Right atrium auricular region (tissue), 2 donors: Measurements from ENCODE around the gene PAX5. TPM values are rescaled to one million over a fixed set of nuclear protein-coding genes. Genes with fewer than 3 reads are reported as not detected.

ENCODE experiments used
- DNase-seq: peaks from one replicate; pipeline ENCODE4 v3.0.0-alpha.2; 2019; ENCODE audit warnings: low spot score
- H3K27ac ChIP-seq, 2 donors: fragments of 200-600 bp; sonication (generic); 1 replicate in 1 of 2; 2 replicates in 1 of 2; pipeline ENCODE4 v1.5.1; 2016 to 2019
- H3K27me3 ChIP-seq, 2 donors: fragments of 200-600 bp; sonication (generic); one replicate each; pipeline versions ENCODE4 v1.5.1 to v1.6.0; 2017 to 2019
- H3K36me3 ChIP-seq: fragments of 200-600 bp; sonication (generic); one replicate; pipeline ENCODE4 v1.5.1; 2016
- H3K4me1 ChIP-seq, 2 donors: fragments of 200-600 bp; sonication (generic); one replicate each; pipeline versions ENCODE4 v1.5.1 to v1.6.0; 2017 to 2019
- H3K4me3 ChIP-seq, 2 donors: fragments of 200-600 bp; sonication (generic); 1 replicate in 1 of 2; 2 replicates in 1 of 2; pipeline ENCODE4 v1.5.1; 2017 to 2019; ENCODE audit warnings: mild to moderate bottlenecking in 1 of 2, moderate library complexity in 1 of 2
- H3K9me3 ChIP-seq, 2 donors: fragments of 200-600 bp; sonication (generic); one replicate each; pipeline ENCODE4 v1.5.1; 2019
- total RNA-seq, 2 donors: library from RNA; depleted of rRNA; stranded (reverse); fragments of >200 nt; gene quantifications; one replicate each; pipeline ENCODE4 v1.1.0, GENCODE V29; 2016
- TF ChIP-seq, protein P1 (sequence below), 2 donors: fragments of 200-600 bp; sonication (generic); IDR thresholded peaks; one replicate each; pipeline ENCODE4 v1.5.1; 2019; ENCODE audit warnings: antibody characterized with exemption in 2 of 2

Gene PAX5
- total RNA-seq, 2 donors from 2014 or later = 0.59 TPM; not detected in 1

- no peaks in the 10 kb centered on the region for H3K36me3 ChIP-seq
- peaks cover 0 to 48% of the 10 kb centered on the region in 2 donors for H3K4me1 ChIP-seq
- H3K9me3 ChIP-seq = no peaks in the 10 kb centered on the region
- no peak for DNase-seq
- H3K4me3 ChIP-seq = peak overlapping the region in 1 of 2 donors; percentile 33
- no peak overlapping the region for H3K27ac ChIP-seq
- peaks cover 70 to 88% of the 10 kb centered on the region in 2 donors for H3K27me3 ChIP-seq
- TF ChIP-seq, protein P1, sequence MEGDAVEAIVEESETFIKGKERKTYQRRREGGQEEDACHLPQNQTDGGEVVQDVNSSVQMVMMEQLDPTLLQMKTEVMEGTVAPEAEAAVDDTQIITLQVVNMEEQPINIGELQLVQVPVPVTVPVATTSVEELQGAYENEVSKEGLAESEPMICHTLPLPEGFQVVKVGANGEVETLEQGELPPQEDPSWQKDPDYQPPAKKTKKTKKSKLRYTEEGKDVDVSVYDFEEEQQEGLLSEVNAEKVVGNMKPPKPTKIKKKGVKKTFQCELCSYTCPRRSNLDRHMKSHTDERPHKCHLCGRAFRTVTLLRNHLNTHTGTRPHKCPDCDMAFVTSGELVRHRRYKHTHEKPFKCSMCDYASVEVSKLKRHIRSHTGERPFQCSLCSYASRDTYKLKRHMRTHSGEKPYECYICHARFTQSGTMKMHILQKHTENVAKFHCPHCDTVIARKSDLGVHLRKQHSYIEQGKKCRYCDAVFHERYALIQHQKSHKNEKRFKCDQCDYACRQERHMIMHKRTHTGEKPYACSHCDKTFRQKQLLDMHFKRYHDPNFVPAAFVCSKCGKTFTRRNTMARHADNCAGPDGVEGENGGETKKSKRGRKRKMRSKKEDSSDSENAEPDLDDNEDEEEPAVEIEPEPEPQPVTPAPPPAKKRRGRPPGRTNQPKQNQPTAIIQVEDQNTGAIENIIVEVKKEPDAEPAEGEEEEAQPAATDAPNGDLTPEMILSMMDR (IDR thresholded peaks at IDR 0.05) = peak in 1 of 2 donors; percentile 12
Measured at GRCh38 chr9:37027582-37028419, 6.3 kb downstream of the PAX5 start.

DNA sequence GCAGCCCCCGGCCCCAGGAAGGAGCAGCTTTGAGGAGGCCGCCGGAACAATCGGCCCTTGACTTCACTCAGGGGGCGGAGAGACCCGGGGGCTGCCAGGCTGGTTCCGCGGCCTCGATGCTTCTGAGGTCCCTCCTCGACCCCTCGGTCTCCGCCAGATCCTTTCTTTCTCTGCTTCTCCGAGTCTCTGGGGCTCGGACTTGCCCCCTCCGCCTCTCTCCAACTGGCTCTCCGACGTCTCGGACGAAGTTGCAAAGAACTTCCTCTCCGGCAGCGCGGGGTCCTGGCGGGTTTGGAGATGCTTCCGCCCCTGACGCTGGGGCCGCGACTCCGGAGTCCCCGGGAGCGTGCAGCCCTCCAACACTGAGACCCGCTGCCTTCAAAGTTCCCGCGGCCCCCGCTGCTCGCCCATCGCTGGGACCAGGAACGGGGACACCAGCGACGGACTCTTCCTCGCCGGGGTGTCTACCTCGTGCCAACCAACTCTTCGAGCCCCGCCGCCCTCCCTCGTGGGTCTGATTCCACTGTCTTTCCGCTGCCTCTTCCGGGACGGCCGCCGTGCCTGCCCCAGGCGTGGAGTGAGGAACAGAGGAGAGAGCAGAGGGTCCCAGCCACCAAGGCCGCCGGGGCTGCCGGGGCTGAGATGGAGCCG, 7.0 kb downstream of the PAX5 start:
- Histone ChIP-seq H3K27ac (no peak overlapping the region), H3K4me3 (peak overlapping the region in 1 of 2 donors; percentile 33), H3K9me3 (no peaks in the 10 kb centered on the region), H3K36me3 (no peaks in the 10 kb centered on the region), H3K27me3 (peaks cover 70 to 80% of the 10 kb centered on the region in 2 donors), H3K4me1 (peaks cover 0 to 48% of the 10 kb centered on the region in 2 donors)
- TF ChIP-seq, protein P1 (IDR thresholded peaks at IDR 0.05) = no peak
- no peak for DNase-seq

DNA sequence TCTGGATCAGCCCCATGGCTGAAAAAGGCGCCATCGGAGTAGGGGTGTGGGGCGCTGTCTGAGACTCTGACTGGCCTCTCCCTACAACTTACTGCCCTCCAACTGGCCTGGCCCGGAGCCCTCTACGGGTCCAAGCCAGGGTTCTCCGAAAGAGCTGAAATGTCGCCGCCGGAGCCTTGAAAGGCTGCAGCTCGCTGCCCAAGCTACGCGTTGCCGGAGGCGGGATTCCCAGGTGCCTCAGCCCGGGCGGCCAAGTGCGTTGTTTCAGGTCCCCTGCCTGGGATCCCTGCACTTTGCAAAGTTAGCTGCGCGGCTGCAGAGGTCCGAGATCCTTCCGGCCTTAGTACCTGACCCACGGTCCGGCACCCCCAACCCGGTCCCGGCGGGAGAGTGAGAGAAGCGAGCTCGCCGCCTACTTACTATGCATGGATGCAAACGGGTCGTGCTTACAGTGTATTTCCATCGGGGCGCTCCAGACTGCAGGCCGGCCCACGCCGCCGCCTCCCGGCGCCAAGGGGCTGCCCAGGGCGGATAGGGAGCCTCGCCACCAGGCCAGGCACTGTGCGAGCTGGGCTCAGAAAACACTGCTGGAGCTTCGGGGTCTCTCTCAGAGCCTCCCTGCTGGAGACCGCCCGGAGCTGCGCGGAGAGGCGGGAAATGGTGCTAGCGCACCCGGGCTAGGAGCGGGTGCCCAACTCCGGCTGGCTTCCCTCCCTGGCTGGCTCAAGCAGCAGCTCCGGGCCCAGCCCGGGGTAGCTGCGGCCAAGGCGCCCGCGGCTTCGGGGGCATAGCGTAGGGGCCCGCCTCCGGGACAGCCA, 7.7 kb downstream of the PAX5 start:
- DNase-seq = no peak

DNA sequence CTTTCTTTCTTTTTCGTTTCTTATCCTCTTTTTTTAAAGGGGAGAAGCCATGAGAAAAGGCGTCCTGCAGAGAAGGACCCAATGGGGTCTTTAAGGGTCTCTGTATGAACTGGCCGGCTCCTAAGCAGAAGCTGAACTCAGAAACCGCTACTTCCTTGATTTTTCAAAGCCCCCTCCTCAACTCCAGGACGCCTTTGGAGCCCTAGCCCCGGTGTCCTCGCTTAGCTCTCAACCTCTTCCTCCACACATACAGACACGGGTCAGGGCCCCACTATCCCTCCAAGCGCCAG, 8.3 kb downstream of the PAX5 start:
- Histone ChIP-seq H3K9me3 (no peaks in the 10 kb centered on the region), H3K4me1 (peaks cover 0 to 48% of the 10 kb centered on the region in 2 donors), H3K36me3 (no peaks in the 10 kb centered on the region), H3K4me3 (peak overlapping the region; percentile 4 to 33), H3K27me3 (peaks cover 63 to 67% of the 10 kb centered on the region in 2 donors), H3K27ac (no peak overlapping the region)
- TF ChIP-seq, protein P1 (IDR thresholded peaks at IDR 0.05) = no peak
- no peak for DNase-seq

More for the DNA sequence above, 7.7 kb downstream of the PAX5 start:
- H3K36me3 ChIP-seq = no peaks in the 10 kb centered on the region
- TF ChIP-seq, protein P1 (IDR thresholded peaks at IDR 0.05) = no peak
- H3K9me3 ChIP-seq = no peaks in the 10 kb centered on the region
- no peak overlapping the region for H3K27ac ChIP-seq
- peaks cover 69 to 73% of the 10 kb centered on the region in 2 donors for H3K27me3 ChIP-seq
- H3K4me1 ChIP-seq = peaks cover 0 to 48% of the 10 kb centered on the region in 2 donors
- peak overlapping the region in 1 of 2 donors; percentile 33 for H3K4me3 ChIP-seq

DNA sequence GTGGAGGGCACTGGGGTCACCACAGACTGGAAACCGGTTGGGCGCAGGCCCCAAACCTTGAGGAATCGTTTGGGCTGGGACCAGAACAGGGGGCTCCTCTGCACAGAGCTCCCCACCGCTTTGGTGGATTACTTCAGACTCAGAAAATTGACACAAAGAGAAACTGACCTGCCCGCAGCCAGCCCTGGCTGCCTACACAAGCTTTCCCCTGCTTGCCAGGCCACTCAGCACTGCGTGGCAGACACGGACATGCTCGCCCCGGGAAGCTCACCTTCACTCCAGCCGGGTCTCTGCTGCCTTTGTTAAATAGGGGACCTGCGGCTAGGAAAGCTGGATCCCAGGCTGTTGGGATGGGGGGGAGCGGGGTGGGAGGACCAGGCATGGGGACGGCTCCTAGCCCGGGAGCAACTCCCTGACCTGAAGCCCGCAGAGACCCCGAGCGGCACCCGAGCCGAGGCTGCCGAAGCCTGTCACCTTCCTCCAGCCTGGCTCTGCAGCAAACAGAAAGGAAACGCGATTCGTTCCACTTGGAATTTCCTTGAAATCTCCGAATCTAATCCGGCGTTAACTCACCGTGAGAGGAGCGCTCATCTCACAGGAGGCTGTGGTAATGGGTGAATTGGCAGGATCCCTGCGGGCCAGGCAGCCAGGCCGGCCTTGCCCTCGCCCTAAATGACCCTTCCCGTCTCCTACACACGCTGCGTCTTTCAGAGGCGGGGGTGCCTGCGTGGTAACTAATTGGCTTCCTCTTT, 8.8 kb downstream of the PAX5 start:
- Histone ChIP-seq H3K36me3 (no peaks in the 10 kb centered on the region), H3K27me3 (peaks cover 58 to 62% of the 10 kb centered on the region in 2 donors), H3K27ac (no peak overlapping the region), H3K9me3 (no peaks in the 10 kb centered on the region), H3K4me1 (peaks cover 0 to 46% of the 10 kb centered on the region in 2 donors), H3K4me3 (peak overlapping the region; percentile 4 to 33)
- no peak for DNase-seq
- TF ChIP-seq, protein P1 (IDR thresholded peaks at IDR 0.05) = no peak
